ENCODE data around the gene RDH11.

The RDH11 gene

DNA sequence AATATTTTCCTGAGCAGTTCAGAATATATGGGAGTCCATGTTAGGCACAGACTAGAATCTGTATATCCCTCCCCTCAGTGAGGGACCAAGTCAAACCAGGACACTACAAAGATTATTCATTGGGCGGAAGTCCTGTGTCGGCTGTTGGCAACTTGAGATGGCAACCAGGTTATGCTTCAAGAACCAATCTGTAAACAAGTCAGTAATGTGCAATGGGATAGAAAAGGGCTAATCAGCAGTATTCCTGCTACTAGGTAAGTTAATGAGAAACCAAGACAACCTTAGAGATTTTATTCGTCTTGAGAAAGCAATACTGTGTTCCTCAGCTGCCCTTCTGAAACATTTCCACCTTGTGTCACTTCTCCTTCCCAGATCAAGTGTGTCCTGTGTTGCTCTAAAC is 49.4 kb downstream of the RDH11 start:
- TF ChIP-seq ZNF274 (IDR thresholded peaks at IDR 0.05; ENCODE audit: low read depth, low read length) = no peak
- no peak overlapping the region for H3K4me3 ChIP-seq (ENCODE audit: low read length)

DNA sequence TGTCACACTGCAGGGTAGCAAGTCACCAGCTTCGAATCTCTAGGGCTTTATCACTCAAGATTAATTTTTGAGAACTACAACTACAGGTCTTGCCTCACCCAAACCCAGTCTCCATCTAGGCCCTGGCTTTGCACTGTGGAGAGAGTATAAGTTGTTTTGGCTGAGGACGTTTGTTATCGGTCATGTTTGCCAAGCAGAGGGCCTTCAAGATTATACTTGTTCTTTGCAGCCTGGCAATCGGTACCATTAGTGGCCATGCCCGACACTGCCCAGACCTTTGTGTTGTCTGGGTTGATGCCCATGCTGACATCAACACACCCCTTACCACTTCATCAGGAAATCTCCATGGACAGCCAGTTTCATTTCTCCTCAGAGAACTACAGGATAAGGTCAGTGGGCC is 50.1 kb downstream of the RDH11 start:
- no peak for TF ChIP-seq ZNF274 (IDR thresholded peaks at IDR 0.05; ENCODE audit: low read depth, low read length)
- H3K4me3 ChIP-seq (ENCODE audit: low read length) = no peak overlapping the region

DNA sequence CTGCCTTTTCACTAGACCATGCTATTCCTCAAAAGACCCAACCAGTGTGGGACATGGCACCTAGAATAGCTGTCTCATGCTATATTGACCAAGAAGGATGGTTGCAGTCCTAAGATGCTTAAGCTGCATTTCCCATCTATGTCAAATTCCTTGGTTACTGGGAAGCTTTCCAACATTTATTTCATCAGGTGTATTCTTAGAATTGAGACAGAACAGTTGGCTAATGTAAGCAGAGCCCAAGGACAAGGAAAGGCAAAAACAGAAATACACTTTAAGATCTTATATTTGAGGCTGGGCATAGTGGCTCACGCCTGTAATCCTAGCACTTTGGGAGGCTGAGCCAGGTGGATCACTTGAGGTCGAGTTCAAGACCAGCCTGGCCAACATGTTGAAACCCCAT is 51.1 kb downstream of the RDH11 start:
- TF ChIP-seq ZNF274 (IDR thresholded peaks at IDR 0.05; ENCODE audit: low read depth, low read length) = no peak
- H3K4me3 ChIP-seq (ENCODE audit: low read length) = no peak overlapping the region

DNA sequence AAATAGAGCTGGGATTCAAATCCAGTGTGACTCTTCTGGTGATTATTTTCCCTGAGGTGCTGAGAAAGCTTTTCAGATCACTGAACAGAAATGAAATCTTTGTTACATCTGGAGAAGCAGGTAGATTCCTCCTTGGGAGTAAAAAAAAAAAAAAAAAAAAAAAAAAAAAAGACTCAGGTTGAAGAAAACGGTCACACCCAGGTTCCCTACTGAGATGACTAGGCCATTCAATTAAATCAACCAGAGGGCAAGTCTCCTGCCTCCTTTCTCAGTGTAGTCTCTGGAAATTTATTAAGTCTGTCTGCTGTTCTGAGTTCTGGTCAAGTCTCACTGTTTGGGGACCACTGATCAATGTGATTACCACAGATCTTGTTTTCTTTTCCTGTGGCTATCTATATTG is 51.9 kb downstream of the RDH11 start:
- TF ChIP-seq ZNF274 (IDR thresholded peaks at IDR 0.05; ENCODE audit: low read depth, low read length) = no peak
- no peak overlapping the region for H3K4me3 ChIP-seq (ENCODE audit: low read length)

DNA sequence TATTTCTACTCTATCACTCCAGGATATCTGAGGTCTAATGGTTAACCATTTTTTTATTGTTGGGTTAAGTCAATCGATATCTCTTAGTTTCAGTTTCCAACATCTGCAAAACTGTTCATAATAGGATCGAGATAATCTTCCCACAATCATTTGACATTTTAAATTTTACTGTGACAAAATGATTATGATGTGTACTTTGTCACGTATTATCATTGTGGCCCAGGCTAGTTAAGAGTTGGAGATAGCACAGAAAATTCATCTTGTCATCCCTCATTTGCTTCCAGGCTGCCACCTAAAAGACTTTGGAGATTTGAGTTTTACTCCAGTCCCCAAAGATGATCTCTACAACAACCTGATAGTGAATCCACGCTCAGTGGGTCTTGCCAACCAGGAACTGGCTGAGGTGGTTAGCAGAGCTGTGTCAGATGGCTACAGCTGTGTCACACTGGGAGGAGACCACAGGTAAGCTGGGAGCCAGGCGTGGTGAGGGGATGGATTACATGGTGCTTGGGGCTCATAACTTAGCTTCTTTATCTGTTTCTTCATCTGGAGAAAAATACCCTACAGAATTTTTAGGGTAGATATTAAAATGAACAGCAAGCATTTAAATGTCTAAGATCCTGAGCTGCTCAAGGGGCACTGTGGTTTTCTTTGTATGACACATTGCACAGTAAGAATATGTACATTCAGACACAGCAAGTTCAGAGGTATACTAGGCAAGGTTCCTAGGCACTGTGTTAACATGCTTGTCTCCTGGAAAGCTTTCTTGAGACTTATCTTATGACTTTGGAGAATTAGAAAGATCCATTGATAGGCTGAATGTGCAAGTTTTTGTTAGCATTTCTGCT is 53.4 kb downstream of the RDH11 start:
- H3K4me3 ChIP-seq (ENCODE audit: low read length) = no peak overlapping the region
- no peak for TF ChIP-seq ZNF274 (IDR thresholded peaks at IDR 0.05; ENCODE audit: low read depth, low read length)

DNA sequence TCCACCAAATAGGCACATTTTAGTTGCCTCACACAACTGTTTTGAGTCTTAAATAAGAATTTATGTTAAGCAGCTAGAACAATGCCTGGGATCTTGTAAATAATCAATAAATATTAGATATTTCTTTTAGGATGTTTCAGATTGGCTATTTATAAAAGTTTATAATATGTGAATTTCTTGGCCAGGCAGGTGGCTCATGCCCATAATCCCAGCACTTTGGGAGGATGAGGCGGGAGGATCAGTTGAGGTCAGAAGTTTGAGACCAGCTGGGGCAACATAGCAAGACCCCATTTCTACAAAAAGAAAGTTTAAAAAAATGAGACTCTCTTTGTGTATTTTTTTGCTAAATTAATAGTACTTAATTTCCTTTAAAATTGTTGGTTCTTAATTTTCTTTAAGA is 54.1 kb downstream of the RDH11 start:
- no peak overlapping the region for H3K4me3 ChIP-seq (ENCODE audit: low read length)
- no peak for TF ChIP-seq ZNF274 (IDR thresholded peaks at IDR 0.05; ENCODE audit: low read depth, low read length)

DNA sequence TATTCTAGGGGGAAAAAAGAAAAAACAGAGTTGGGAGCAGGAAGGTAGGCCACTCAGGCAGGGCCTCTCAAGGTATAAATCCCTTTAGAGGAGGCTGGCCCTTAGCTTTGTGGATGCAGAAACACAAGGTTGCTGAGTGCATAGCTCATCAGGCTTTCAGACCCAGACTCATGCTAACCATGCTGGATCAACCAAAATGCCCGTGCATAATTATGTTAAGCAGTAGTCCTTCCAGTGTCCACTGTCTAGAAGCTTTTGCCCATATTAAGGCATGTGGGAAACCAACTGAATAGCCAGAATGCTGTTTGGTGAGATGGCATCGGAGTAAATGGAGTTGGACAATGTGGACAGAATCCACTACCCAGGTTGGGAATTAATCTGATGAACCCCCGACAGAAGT is 56.9 kb downstream of the RDH11 start:
- no peak overlapping the region for H3K4me3 ChIP-seq (ENCODE audit: low read length)
- TF ChIP-seq ZNF274 (IDR thresholded peaks at IDR 0.05; ENCODE audit: low read depth, low read length) = no peak

DNA sequence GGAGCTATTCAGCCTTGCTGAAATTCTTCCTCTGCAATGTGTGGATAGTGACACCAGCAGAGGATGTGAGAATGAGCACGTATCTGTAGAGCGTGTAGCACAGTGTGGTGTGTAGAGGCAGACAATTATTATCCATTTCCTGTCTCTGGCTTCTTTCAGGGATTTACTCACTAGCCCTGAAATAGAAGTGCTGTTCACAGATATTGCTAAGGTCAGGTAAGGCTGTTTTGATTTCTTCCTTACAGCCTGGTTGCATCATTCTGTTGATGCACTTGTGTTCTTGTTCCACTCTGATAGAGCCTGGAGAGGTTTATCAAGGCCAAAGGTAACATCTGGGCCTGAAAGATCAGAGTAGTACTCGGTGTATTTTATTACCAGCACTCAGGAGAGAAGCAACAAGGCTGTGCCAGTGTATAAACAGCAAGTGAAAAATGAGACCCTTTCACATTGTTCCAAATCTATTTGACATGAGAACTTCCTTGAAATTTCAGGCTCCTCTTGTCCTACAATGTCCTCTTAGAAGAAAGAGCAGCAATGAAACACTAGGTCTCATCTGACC is 59.1 kb downstream of the RDH11 start:
- TF ChIP-seq ZNF274 (IDR thresholded peaks at IDR 0.05; ENCODE audit: low read depth, low read length) = no peak
- H3K4me3 ChIP-seq (ENCODE audit: low read length) = no peak overlapping the region

DNA sequence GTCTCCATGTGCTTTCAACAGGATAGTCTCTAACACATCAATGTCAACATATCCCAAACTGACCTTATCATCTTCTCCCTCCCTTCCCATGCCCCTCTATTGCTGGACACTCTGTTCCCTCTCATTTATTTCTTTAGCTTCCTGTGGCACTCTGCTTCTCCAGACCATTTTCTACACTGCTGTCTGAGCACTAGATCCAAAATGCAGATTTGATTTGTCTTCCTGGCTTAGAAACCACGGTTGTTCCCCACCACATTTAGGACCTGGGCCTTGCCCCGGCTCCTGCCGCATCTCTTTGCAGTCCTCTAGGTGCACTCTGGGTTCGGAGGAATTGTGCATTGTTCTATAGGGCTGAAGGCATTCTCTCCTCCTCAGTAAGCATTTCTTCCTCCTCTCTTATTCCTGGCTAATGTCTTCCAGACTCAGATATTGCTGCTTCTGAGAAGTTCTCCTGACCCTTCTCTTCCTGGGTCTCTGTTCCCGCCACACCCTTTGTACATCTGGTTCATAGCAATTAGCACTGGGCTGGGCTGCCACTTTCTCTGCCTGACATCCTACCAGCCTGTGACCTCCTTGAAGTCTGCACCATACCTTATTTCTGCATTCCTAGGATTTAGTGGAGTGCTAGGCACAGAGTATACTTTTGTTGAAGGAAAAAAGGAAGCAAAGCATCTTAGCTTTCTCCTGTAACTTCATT is 62.0 kb downstream of the RDH11 start:
- no peak overlapping the region for H3K4me3 ChIP-seq (ENCODE audit: low read length)
- no peak for TF ChIP-seq ZNF274 (IDR thresholded peaks at IDR 0.05; ENCODE audit: low read depth, low read length)

DNA sequence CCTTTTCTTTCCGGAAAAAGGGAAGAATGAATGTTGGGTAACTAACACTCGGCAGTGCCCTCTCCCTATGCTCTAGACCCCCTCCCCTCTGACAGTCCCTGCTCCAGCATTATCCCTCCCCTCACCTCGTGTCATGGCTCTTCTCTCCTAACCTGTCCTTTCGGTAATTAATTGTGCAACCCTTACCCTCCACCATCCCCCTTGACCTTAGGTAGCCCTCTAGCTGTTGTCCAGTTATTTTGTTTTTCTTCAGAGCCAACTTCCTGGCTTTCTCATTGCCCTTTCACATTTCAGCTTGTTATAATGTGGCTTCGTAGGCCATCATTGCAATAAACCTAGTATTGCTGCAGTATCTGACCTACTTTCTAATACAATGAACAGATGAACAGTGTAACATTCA is 64.6 kb downstream of the RDH11 start:
- no peak for TF ChIP-seq ZNF274 (IDR thresholded peaks at IDR 0.05; ENCODE audit: low read depth, low read length)
- no peak overlapping the region for H3K4me3 ChIP-seq (ENCODE audit: low read length)

DNA sequence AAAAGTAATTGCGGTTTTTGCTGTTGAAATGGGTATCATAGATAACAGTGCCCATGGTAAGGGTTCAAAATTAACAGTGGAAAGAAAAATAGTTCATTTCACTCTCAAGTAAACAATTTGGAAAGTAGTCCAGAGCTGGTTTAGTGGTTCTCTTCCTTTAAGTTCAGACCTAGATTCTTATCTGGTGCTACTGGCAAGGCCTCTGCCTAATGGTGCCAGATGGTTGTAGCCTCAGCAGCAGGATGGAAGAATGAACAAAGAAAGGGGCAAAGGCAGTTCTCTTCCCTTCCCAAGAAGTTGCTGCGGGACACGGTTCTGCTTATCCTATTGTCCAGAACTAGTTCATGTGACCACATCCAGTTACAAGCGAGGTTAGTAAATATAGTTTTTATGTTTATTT is 65.4 kb downstream of the RDH11 start:
- no peak for TF ChIP-seq ZNF274 (IDR thresholded peaks at IDR 0.05; ENCODE audit: low read depth, low read length)
- no peak overlapping the region for H3K4me3 ChIP-seq (ENCODE audit: low read length)

DNA sequence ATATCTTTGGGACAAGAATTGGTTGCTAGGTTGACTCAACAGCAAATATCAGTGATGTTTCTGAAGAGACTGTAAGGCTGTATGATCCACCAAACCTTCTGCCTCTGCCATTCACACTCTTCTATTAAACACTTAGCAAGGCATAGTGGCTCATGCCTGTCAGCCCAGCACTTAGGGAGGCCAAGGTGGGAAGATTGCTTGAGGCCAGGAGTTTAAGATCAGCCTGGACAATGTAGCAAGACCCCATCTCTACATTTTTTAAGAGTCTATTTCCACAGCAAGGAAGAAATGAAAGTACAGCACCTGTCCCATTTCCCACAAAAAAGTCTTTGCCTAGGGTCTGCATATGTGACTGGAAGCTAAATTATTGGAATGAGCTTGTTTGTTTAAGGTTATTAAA is 68.0 kb downstream of the RDH11 start:
- no peak overlapping the region for H3K4me3 ChIP-seq (ENCODE audit: low read length)
- TF ChIP-seq ZNF274 (IDR thresholded peaks at IDR 0.05; ENCODE audit: low read depth, low read length) = no peak
